HG03095 (cell line): ENCODE data around the gene LYRM2.

Experiments used
- ATAC-seq: cut with Tn5 transposase; IDR thresholded peaks from one replicate; pipeline ENCODE4 v1.9.1; 2021; ENCODE audit warnings: moderate library complexity; ENCODE audit not compliant: unreplicated experiment

Gene LYRM2

DNA sequence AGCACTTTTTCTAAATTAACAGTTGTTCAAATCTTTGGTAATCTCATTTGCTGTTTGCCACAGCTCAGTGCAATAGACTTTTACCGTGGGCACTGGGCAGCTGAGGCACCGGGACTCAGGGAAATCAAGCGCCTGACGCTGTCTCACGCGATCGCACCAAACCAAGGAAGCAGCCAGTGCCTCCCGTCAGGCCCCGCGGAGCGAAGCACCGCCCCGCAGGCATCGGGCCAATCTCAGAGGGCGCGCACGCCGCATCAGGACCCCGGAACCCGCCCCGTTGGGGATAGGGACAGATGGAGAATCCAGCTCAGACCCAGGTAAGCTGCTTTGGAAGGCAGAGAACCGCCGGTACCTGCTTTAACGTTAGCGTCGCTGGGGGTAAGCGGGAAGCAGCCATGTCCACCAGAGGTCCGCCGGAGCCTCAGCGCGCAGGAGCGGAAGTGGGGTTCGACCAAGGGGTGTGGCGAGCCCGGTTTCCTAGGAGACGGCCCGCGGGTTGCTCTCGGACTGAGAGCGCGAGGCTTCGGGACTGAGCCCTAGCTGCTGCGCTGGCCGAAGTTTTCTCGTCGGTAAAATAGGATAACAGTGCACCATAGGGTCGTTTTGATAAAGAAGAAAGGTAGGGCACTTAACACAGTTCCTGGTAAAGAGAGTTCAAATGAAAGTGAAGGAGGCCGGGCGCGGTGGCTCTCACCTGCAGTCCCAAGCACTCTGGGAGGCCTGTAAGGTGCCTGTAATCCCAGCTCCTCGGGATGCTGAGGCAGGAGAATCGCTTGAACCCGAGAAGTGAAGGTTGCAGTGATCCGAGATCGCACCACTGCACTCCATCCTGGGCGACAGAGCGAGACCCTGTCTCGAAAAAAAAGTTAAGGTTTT lies at the start of gene LYRM2:
LYRM2 (minus strand) TSS at position 428 of the 876 bp plus-strand sequence; CDS start at position 397, 31 bp downstream.
- ATAC-seq = peak; percentile 98

DNA sequence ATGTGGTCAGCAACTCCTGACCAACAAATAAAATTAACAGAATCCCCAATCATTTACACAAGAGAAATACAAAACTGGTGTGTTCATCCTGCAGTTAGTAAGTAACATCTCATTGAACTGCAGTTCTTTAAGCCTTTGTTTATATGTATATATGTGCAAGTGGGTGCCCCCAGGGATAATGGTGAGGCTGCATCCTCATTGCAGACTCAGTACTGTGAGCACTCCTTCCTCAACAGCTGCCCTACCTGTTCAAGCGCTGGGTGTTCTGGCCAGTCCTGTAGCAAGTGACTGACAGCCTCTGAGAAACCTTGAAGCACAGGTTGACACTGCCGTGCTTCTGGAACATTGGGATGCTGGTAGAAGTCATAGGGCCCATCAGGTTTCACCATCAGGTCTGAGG lies 49.8 kb upstream of the LYRM2 start:
- ATAC-seq = no peak

GRCh38 chr6:89685311-89685710 lies 46.8 kb upstream of the LYRM2 start:
- ATAC-seq = no peak

DNA sequence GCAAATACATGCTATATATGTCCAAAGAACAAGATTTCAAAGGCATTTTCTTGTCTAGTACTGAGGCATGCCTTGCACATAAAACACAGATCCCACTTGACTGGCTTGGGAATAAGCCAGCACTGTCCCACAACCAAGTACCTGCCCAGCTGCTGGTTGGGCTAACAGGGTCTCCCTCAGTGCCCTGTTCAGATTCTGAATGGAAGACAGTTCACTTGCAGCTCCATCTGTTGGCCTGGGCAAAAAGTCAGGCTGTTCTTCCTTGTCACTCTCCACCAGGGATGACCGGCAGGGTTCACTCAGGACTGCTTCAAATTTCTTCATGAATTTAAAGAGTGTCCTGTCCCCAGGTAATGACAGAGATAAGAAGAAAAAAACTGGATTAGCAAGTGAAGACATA lies 44.4 kb upstream of the LYRM2 start:
- no peak for ATAC-seq

GRCh38 chr6:89681983-89682564 lies 43.5 kb upstream of the LYRM2 start:
- ATAC-seq = no peak

- no peak for ATAC-seq
These were observed 42.0 kb upstream of the LYRM2 start for GRCh38 chr6:89680551-89680950.

DNA sequence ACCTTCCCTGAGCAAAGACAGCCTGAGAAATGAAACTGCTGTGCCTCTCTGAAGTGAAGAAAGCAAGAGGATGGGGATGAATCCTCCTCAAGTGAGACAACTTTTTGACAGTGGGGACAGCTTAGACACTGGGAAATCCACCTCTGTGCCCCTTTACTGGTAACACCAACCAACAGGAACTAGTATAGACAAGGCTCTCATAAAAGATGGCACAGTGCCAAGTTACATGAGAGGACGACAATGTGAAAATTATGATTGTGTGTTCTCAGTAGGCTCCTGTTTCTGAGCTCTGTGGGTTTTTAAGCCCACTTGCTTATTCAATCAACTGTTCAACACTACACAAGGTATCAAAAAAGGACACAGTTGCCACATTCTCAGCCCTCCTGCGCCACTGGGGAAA lies 41.6 kb upstream of the LYRM2 start:
- ATAC-seq = no peak

- ATAC-seq = no peak
These were observed 40.9 kb upstream of the LYRM2 start for GRCh38 chr6:89679215-89680120.

DNA sequence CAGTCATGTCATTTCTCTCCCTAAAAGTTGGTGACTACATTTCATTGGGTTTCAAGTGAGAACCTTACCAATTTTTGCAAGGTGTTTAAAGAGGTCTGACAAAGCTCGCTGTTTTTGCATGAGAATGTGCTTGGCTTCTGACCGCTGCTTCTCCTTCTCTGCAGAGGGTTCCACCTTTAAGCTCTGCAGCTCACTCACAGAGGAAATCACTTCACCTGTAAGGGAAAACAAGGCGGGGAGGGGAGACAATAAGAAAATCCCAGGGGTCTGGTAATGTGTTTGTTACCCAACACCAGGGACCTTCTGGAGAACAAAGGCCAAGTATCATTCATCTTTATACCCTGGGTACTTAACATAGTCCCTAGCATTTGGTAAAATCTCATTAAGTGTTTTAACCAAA lies 40.0 kb upstream of the LYRM2 start:
- ATAC-seq = no peak

GRCh38 chr6:89675949-89676748 lies 37.6 kb upstream of the LYRM2 start:
- no peak for ATAC-seq

GRCh38 chr6:89670935-89671565 lies 32.5 kb upstream of the LYRM2 start:
- ATAC-seq = no peak

- no peak for ATAC-seq
These were observed 30.5 kb upstream of the LYRM2 start for GRCh38 chr6:89669002-89669401.

DNA sequence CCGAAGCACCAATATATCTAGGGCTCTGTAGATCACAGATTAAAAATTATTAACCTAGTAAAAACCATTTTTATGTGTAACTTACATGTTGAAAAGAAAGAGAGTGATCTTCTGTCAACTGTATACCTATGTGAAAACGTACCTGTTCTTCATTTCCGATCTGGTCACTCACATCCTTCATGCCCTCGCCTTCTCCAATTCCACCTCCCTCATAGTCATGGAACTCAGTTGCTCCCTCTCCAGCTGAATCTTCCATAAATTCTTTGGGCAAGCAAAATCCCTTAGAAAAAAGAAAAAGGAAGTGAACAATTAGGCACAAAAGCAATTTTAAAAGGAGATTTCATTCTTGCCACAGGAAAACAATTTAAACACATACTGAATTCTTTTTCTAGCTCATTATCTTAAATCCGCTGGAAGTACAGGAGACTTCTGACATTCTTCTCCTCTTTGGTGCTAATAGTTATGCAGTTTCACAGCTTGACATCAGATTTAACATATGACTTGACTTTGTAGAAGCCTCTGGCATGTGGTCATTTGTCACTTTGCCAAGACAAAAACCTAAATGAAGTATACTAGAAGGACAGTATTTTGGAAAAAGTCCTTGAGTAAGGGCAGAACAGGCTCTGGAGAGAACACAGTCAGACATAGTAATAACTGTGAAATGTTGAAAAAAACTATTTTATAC lies 29.5 kb upstream of the LYRM2 start:
- no peak for ATAC-seq

DNA sequence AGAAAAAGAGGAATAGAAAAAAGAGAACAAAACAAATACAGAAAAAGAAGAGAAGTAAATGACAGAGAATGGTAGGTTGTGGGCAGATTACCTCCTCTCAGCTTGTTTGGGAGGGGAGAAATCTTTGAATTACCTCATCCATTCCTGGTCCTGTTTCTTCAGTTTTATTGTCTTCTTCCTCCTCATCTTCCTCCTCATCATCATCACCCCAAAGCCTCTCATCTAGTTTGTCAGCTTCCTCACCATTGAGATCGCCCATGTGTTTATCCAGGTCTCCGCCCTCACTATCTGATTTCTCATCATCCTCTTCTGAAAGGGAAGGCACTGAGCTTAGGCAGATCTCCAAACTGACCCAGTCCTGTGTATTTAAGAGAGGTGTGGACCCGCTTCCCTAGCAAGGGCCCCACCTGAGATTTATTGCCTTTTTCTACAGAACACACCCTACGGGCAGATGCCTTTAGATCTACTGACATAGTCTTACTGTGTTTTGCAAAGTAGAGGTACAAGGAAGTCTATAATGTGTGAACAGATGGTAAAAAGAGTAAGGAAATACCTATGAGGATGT lies 24.2 kb upstream of the LYRM2 start:
- ATAC-seq = no peak

DNA sequence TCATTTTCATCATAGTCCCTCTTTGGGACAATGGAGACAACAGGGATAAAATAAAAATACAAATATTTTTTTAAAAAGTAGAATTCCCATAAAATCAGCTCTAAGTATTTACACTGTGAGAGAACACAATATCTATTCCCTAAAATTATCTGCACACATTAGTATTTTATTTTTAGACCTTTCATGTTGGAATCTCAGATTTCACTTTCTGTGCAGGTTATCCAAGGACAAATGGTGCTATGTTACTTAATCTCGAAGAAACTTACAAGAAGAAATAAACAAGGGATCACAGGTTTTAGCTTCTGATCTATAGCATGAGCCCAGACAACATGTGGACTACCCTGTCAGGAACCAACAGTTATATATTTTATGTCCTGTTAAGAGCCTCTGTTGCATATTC lies 23.0 kb upstream of the LYRM2 start:
- no peak for ATAC-seq

GRCh38 chr6:89660981-89661380 lies 22.4 kb upstream of the LYRM2 start:
- no peak for ATAC-seq

- no peak for ATAC-seq
These were observed 19.1 kb upstream of the LYRM2 start for GRCh38 chr6:89657445-89658158.

- ATAC-seq = no peak
These were observed 16.6 kb upstream of the LYRM2 start for GRCh38 chr6:89655122-89655521.

GRCh38 chr6:89650579-89650978 lies 12.0 kb upstream of the LYRM2 start:
- ATAC-seq = no peak
